HL-60 (cell line): ENCODE data around the gene NECTIN4.

Experiments used
- CTCF ChIP-seq: IDR thresholded peaks from one replicate; pipeline ENCODE4 v1.5.1; 2011; ENCODE audit warnings: low read length, control low read depth, inconsistent platforms; ENCODE audit not compliant: insufficient read depth
- GABPA ChIP-seq: IDR thresholded peaks from 2 replicates; pipeline ENCODE4 v1.6.1; 2012; ENCODE audit warnings: low read depth
- POLR2AphosphoS5 ChIP-seq: IDR thresholded peaks from 2 replicates; pipeline ENCODE4 v1.6.1; 2012; ENCODE audit warnings: low read depth
- REST ChIP-seq: IDR thresholded peaks from 2 replicates; pipeline ENCODE4 v1.6.1; 2012; ENCODE audit warnings: low read depth; ENCODE audit not compliant: insufficient replicate concordance
- SPI1 ChIP-seq: IDR thresholded peaks from 2 replicates; pipeline ENCODE4 v1.6.1; 2012; ENCODE audit warnings: low read depth, mild to moderate bottlenecking, borderline replicate concordance

GRCh38 chr1:161137881-161138280 is 48.5 kb upstream of the NECTIN4 start:
- TF ChIP-seq CTCF (no peak), POLR2AphosphoS5 (no peak), REST (no peak), GABPA (no peak), SPI1 (no peak)
